CD4-positive, alpha-beta T cell treated with Interleukin-2 at 100 ng/mL for 4 hours (primary cell): ENCODE results near the gene ANKS6.
"Not testable (repeated sequence)": the region's sequence is repeated elsewhere in the genome, so short reads cannot be mapped to it uniquely, and the experiment has no call there.

Experiments
- DNase-seq: peaks from one replicate; pipeline ENCODE4 v3.0.0-alpha.2; 2020; ENCODE audit warnings: low spot score

ANKS6 gene

DNA sequence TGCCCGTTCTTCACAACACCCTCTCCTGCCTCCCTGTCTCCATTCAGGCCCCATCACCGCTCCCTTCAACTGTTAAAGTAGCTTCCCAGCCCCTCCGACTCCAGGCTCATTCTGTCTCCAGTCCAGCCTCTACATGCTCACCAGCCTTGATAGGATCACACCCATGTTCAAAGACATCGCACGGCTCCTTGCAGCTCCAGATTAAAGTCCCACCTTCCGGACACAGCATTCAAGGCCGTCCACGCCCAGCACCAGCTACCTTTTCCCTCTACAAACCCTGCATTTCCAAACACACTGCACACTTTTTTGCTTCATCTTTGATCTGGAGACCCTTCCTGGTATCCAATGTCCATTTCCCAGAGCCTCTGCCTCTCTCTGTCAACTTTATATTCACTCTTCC, 94.0 kb downstream of the ANKS6 start:
- DNase-seq: no peak

GRCh38 chr9:98701576-98701975, 94.8 kb downstream of the ANKS6 start:
- DNase-seq: no peak

- DNase-seq: no peak
Observed at GRCh38 chr9:98700801-98701200, 95.6 kb downstream of the ANKS6 start.

- DNase-seq: no peak
Observed at GRCh38 chr9:98698856-98699255, 97.5 kb downstream of the ANKS6 start.

DNA sequence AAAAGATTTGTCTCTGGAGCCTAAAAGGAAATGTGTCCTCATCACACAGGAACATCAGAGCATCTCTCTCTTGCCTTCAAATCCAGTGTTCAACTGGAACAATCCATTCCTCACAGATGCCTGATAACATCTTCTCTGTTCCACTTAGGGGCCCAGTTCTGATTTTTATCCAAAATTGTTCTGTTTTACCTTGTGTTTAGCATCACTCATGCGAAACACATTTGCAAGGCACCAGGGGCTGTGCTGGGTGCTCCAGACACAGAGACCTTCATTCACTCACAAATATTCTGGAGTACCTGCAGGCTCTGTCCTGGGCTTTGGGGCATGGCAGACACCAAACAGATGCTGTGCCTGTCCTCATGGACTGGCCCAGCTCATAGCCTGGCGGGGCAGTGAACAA, 101.4 kb downstream of the ANKS6 start:
- DNase-seq: no peak

GRCh38 chr9:98692392-98692791, 104.0 kb downstream of the ANKS6 start:
- no peak for DNase-seq

GRCh38 chr9:98691890-98692289, 104.5 kb downstream of the ANKS6 start:
- no peak for DNase-seq

GRCh38 chr9:98690686-98691085, 105.7 kb downstream of the ANKS6 start:
- no peak for DNase-seq

- no peak for DNase-seq
Observed at GRCh38 chr9:98688710-98689495, 107.5 kb downstream of the ANKS6 start.

GRCh38 chr9:98687911-98688310, 108.4 kb downstream of the ANKS6 start:
- DNase-seq: no peak

DNA sequence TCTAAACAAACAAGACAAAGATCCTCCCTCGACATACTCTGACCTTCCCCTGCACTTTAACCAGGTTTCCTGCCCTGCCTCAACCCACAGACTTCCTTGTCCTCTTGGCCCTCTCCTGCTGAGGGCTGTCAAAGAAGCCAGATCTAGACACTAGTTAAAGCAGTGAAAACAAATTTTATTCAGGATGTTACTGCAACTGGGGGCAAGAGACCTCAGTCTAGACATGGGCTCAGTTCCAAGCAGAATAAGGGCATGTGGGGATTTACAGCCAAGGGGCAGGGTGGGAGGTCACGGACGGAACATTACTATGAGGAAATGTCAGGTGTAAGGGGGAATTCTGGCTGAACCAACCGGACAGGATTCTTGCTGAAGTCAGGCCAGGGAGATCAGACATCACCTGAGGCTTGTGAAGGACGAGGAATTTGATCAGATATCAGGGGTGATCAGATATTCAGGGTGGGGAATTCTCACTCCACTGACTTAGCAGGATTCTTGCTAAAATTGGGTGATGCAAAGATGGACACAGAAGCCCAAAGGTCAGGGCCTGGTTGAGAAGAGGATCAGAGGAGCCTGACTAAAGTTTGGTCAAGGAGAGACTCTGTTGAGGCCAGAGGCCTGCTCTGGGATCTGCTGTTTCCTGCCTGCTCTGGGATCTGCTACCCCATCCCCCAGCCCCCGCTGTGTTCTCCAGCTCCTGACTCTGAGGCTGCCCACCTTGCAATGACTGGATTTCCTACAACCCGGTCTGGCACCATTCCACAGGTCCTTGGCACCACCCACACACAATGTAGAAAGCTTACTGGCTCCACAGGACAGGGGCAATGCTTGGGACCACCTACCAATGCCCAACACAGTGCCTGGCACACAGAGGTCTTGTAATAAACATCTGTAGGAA, 109.1 kb downstream of the ANKS6 start:
- DNase-seq: no peak

GRCh38 chr9:98684816-98685215, 111.5 kb downstream of the ANKS6 start:
- not testable (repeated sequence) for DNase-seq
